Esophagus muscularis mucosa (tissue), 4 donors: Measurements from ENCODE around the gene ST3GAL6. TPM values are rescaled to one million over a fixed set of nuclear protein-coding genes. Genes with fewer than 3 reads are reported as not detected.

ENCODE experiments used
- DNase-seq: peaks from one replicate; pipeline ENCODE4 v3.0.0-alpha.2; 2017; ENCODE audit errors: extremely low spot score
- H3K27ac ChIP-seq, 4 donors: fragments of 200-600 bp; sonication (generic); replicated peaks in 1 of 4; 1 replicate in 3 of 4; 2 replicates in 1 of 4; pipeline ENCODE4 v1.5.1; 2016 to 2019; ENCODE audit warnings: mild to moderate bottlenecking in 1 of 4
- H3K27me3 ChIP-seq, 4 donors: fragments of 200-600 bp; sonication (generic); one replicate each; pipeline versions ENCODE4 v1.5.1 to v1.6.0; 2016 to 2019
- H3K36me3 ChIP-seq, 4 donors: fragments of 200-600 bp; sonication (generic); one replicate each; pipeline ENCODE4 v1.5.1; 2016 to 2019
- H3K4me1 ChIP-seq, 4 donors: fragments of 200-600 bp; sonication (generic); one replicate each; pipeline ENCODE4 v1.5.1; 2016 to 2019
- H3K4me3 ChIP-seq, 4 donors: fragments of 200-600 bp; sonication (generic); 1 replicate in 2 of 4; 2 replicates in 2 of 4; pipeline ENCODE4 v1.5.1; 2016 to 2019; ENCODE audit warnings: mild to moderate bottlenecking in 4 of 4, moderate library complexity in 1 of 4
- H3K9me3 ChIP-seq, 4 donors: fragments of 200-600 bp; sonication (generic); 1 replicate in 3 of 4; 2 replicates in 1 of 4; pipeline ENCODE4 v1.5.1; 2016 to 2019
- EP300 ChIP-seq: sonication (generic); formaldehyde crosslinking; IDR thresholded peaks from one replicate; pipeline ENCODE4 v1.6.1; 2017; ENCODE audit warnings: antibody characterized with exemption
- POLR2A ChIP-seq: fragments of 450-650 bp; IDR thresholded peaks from one replicate; pipeline ENCODE4 v1.6.1; 2017; ENCODE audit warnings: antibody characterized with exemption, moderate library complexity, mild to moderate bottlenecking, low read depth
- POLR2AphosphoS5 ChIP-seq, 2 donors: sonication (generic); formaldehyde crosslinking; IDR thresholded peaks; one replicate each; pipeline ENCODE4 v1.6.1; 2017; ENCODE audit warnings: antibody characterized with exemption in 2 of 2
- WGBS: methylation state at CpG from one replicate; pipeline ENCODE4 v1.1.5; 2018; 5-methylcytosine and 5-hydroxymethylcytosine counted together
- intact Hi-C: fragments of 100-400 bp; cut with DNase I; formaldehyde crosslinking; loops from one replicate; pipeline ENCODE4 v1.15.1; 2023
- total RNA-seq, 4 donors: library from RNA; depleted of rRNA; stranded (reverse); fragments of >200 nt; gene quantifications; one replicate each; pipeline versions ENCODE4 v1.1.0 to v1.2.1, GENCODE V29; 2016
- TF ChIP-seq, protein P1 (sequence below), 3 experiments: fragments of 200-600 bp in 2 of 3; fragments of 450-650 bp in 1 of 3; sonication (generic) in 2 of 3; IDR thresholded peaks; one replicate each; pipeline ENCODE4 v1.5.1; 2017 to 2019; ENCODE audit warnings: antibody characterized with exemption in 3 of 3, mild to moderate bottlenecking in 2 of 3, moderate library complexity in 1 of 3

Gene ST3GAL6
- total RNA-seq, 4 donors from 2014 or later = 3.3 to 10.8 (median 4.6) TPM

DNA sequence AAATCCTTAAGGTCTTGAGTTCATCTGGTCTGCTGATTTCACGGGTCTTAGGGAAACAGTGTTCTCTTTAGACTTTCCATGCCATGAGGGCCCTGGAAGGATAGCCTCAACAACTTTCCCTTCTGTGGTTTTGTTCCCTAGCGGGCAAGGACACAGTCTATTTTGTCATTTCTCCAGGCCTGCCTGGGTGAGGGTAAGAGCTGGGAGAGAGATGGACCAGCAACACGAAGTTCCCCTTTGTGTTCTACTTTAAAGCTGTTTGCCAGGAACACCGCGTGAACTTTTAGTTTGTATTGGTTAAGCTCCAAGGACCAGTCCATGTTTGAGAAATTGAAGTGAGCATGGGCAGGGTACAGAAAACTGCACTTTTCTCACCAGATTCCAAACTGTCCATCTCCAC lies 20.9 kb downstream of the ST3GAL6 start:
- no peak for DNase-seq
- intact Hi-C loops = no loop called here
- Histone ChIP-seq H3K4me1 (peaks cover 9 to 40% (median 20%) of the 10 kb centered on the region in 4 donors), H3K36me3 (peaks cover 0 to 11% (median 0%) of the 10 kb centered on the region in 4 donors), H3K4me3 (no peak overlapping the region), H3K9me3 (no peaks in the 10 kb centered on the region), H3K27me3 (no peaks in the 10 kb centered on the region), H3K27ac (peak overlapping the region in 2 of 4 donors; percentile 20 to 32)
- 79% methylated on average over 5 of the region's 5 CpGs for WGBS
- TF ChIP-seq POLR2AphosphoS5 (IDR thresholded peaks at IDR 0.05) = no peak
- TF ChIP-seq, protein P1, sequence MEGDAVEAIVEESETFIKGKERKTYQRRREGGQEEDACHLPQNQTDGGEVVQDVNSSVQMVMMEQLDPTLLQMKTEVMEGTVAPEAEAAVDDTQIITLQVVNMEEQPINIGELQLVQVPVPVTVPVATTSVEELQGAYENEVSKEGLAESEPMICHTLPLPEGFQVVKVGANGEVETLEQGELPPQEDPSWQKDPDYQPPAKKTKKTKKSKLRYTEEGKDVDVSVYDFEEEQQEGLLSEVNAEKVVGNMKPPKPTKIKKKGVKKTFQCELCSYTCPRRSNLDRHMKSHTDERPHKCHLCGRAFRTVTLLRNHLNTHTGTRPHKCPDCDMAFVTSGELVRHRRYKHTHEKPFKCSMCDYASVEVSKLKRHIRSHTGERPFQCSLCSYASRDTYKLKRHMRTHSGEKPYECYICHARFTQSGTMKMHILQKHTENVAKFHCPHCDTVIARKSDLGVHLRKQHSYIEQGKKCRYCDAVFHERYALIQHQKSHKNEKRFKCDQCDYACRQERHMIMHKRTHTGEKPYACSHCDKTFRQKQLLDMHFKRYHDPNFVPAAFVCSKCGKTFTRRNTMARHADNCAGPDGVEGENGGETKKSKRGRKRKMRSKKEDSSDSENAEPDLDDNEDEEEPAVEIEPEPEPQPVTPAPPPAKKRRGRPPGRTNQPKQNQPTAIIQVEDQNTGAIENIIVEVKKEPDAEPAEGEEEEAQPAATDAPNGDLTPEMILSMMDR (IDR thresholded peaks at IDR 0.05) = no peak
- TF ChIP-seq POLR2A = no peak
- no peak for TF ChIP-seq EP300

- 91% methylated on average over 3 of the region's 3 CpGs for WGBS
- intact Hi-C loops = no loop called here
- Histone ChIP-seq H3K4me3 (no peak overlapping the region), H3K27ac (peak overlapping the region in 1 of 4 donors; percentile 49), H3K4me1 (peaks cover 4 to 32% (median 14%) of the 10 kb centered on the region in 4 donors), H3K27me3 (no peaks in the 10 kb centered on the region), H3K36me3 (peaks cover 0 to 11% (median 0%) of the 10 kb centered on the region in 4 donors), H3K9me3 (no peaks in the 10 kb centered on the region)
- no peak for DNase-seq
- TF ChIP-seq POLR2AphosphoS5 (IDR thresholded peaks at IDR 0.05) (peak in 1 of 2 donors; percentile 14), EP300 (no peak)
- TF ChIP-seq, protein P1 (IDR thresholded peaks at IDR 0.05) = no peak
These were observed 21.8 kb downstream of the ST3GAL6 start for GRCh38 chr3:98784666-98785600.

- Histone ChIP-seq H3K36me3 (peaks cover 0 to 11% (median 0%) of the 10 kb centered on the region in 4 donors), H3K4me3 (no peak overlapping the region), H3K27me3 (no peaks in the 10 kb centered on the region), H3K9me3 (no peaks in the 10 kb centered on the region), H3K4me1 (peaks cover 0 to 29% (median 14%) of the 10 kb centered on the region in 4 donors), H3K27ac (peak overlapping the region in 1 of 4 donors; percentile 49)
- WGBS = 84% methylated on average over 4 of the region's 4 CpGs
- TF ChIP-seq, protein P1 (IDR thresholded peaks at IDR 0.05) = no peak
- TF ChIP-seq EP300 = no peak
- TF ChIP-seq POLR2A = no peak
- TF ChIP-seq POLR2AphosphoS5 (IDR thresholded peaks at IDR 0.05) = no peak
- intact Hi-C loops = no loop called here
- DNase-seq = no peak
These were observed 23.3 kb downstream of the ST3GAL6 start for GRCh38 chr3:98786364-98787006.

GRCh38 chr3:98787181-98787580 lies 24.0 kb downstream of the ST3GAL6 start:
- intact Hi-C loops = no loop called here
- no peak for DNase-seq
- WGBS = 65% methylated on average over 2 of the region's 2 CpGs
- Histone ChIP-seq H3K9me3 (no peaks in the 10 kb centered on the region), H3K4me1 (peaks cover 0 to 29% (median 14%) of the 10 kb centered on the region in 4 donors), H3K36me3 (peaks cover 0 to 11% (median 0%) of the 10 kb centered on the region in 4 donors), H3K27ac (no peak overlapping the region), H3K4me3 (no peak overlapping the region), H3K27me3 (no peaks in the 10 kb centered on the region)
- no peak for TF ChIP-seq POLR2AphosphoS5 (IDR thresholded peaks at IDR 0.05)
- TF ChIP-seq POLR2A = no peak
- no peak for TF ChIP-seq EP300
- TF ChIP-seq, protein P1 (IDR thresholded peaks at IDR 0.05) = no peak
